ENCODE results near the gene KRTAP10-12. TPM values are rescaled to one million over a fixed set of nuclear protein-coding genes. Genes with fewer than 3 reads are reported as not detected.

The KRTAP10-12 gene
- total and polyA plus RNA-seq, 3 donors from 2014 or later: not detected

GRCh38 chr21:44711327-44712202 lies 14.6 kb downstream of the KRTAP10-12 start, which contains the start of gene TSPEAR:
Gene TSPEAR (minus strand): TSS chr21:44711572. CDS start chr21:44711514, 58 bp downstream.
- Histone ChIP-seq H3K27me3 (no peaks in the 10 kb centered on the region), H3K36me3 (ENCODE audit: low read depth, missing control alignments) (no peaks in the 10 kb centered on the region), H3K4me3 (no peak within 1 kb of the TSS), H3K9me3 (no peaks in the 10 kb centered on the region), H3K4me1 (peaks cover 13% of the 10 kb centered on the region), H3K27ac (no peak within 1 kb of the TSS)
- no peak for DNase-seq
- no peak for TF ChIP-seq POLR2A (IDR thresholded peaks at IDR 0.05)
- TF ChIP-seq, protein P1, sequence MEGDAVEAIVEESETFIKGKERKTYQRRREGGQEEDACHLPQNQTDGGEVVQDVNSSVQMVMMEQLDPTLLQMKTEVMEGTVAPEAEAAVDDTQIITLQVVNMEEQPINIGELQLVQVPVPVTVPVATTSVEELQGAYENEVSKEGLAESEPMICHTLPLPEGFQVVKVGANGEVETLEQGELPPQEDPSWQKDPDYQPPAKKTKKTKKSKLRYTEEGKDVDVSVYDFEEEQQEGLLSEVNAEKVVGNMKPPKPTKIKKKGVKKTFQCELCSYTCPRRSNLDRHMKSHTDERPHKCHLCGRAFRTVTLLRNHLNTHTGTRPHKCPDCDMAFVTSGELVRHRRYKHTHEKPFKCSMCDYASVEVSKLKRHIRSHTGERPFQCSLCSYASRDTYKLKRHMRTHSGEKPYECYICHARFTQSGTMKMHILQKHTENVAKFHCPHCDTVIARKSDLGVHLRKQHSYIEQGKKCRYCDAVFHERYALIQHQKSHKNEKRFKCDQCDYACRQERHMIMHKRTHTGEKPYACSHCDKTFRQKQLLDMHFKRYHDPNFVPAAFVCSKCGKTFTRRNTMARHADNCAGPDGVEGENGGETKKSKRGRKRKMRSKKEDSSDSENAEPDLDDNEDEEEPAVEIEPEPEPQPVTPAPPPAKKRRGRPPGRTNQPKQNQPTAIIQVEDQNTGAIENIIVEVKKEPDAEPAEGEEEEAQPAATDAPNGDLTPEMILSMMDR (IDR thresholded peaks at IDR 0.05): no peak
- WGBS, 2 donors: 8 to 20% methylated on average over 7 to 40 of the region's 41 CpGs
- intact Hi-C loops (cut with DNase I; ENCODE audit: low total_unique reads): no loop called here

GRCh38 chr21:44712203-44713028 lies 15.4 kb downstream of the KRTAP10-12 start:
- no peaks in the 10 kb centered on the region for H3K27me3 ChIP-seq
- TF ChIP-seq, protein P1 (IDR thresholded peaks at IDR 0.05): no peak
- no peak for TF ChIP-seq POLR2A (IDR thresholded peaks at IDR 0.05)
- intact Hi-C loops (cut with DNase I; ENCODE audit: low total_unique reads): no loop called here
- H3K27ac ChIP-seq: no peak overlapping the region
- DNase-seq: no peak
- peaks cover 13% of the 10 kb centered on the region for H3K4me1 ChIP-seq
- no peak overlapping the region for H3K4me3 ChIP-seq
- 39 to 41% methylated on average over 15 to 22 of the region's 22 CpGs for WGBS, 2 donors
- H3K36me3 ChIP-seq (ENCODE audit: low read depth, missing control alignments): no peaks in the 10 kb centered on the region
- H3K9me3 ChIP-seq: no peaks in the 10 kb centered on the region

GRCh38 chr21:44713130-44713529 lies 16.2 kb downstream of the KRTAP10-12 start:
- Histone ChIP-seq H3K4me3 (no peak overlapping the region), H3K27me3 (no peaks in the 10 kb centered on the region), H3K4me1 (peaks cover 13% of the 10 kb centered on the region), H3K27ac (no peak overlapping the region), H3K9me3 (no peaks in the 10 kb centered on the region), H3K36me3 (ENCODE audit: low read depth, missing control alignments) (no peaks in the 10 kb centered on the region)
- intact Hi-C loops (cut with DNase I; ENCODE audit: low total_unique reads): no loop called here
- TF ChIP-seq, protein P1 (IDR thresholded peaks at IDR 0.05): no peak
- TF ChIP-seq POLR2A (IDR thresholded peaks at IDR 0.05): no peak
- WGBS, 2 donors: 56 to 79% methylated on average over 9 of the region's 9 CpGs
- no peak for DNase-seq

GRCh38 chr21:44713846-44714245 lies 16.9 kb downstream of the KRTAP10-12 start:
- 91 to 92% methylated on average over 8 to 10 of the region's 10 CpGs for WGBS, 2 donors
- DNase-seq: peak; percentile 4
- Histone ChIP-seq H3K4me3 (no peak overlapping the region), H3K27ac (no peak overlapping the region), H3K36me3 (ENCODE audit: low read depth, missing control alignments) (no peaks in the 10 kb centered on the region), H3K4me1 (peaks cover 13% of the 10 kb centered on the region), H3K9me3 (no peaks in the 10 kb centered on the region), H3K27me3 (no peaks in the 10 kb centered on the region)
- TF ChIP-seq, protein P1 (IDR thresholded peaks at IDR 0.05): no peak
- TF ChIP-seq POLR2A (IDR thresholded peaks at IDR 0.05): no peak
- intact Hi-C loops (cut with DNase I; ENCODE audit: low total_unique reads): no loop called here

Measured in testis (tissue), 3 donors.